ENCODE data around the gene TMEM253. TPM values are rescaled to one million over a fixed set of nuclear protein-coding genes. Genes with fewer than 3 reads are reported as not detected.

The TMEM253 gene
- total RNA-seq, 1 experiment from 2014 or later, result 0.20 TPM

DNA sequence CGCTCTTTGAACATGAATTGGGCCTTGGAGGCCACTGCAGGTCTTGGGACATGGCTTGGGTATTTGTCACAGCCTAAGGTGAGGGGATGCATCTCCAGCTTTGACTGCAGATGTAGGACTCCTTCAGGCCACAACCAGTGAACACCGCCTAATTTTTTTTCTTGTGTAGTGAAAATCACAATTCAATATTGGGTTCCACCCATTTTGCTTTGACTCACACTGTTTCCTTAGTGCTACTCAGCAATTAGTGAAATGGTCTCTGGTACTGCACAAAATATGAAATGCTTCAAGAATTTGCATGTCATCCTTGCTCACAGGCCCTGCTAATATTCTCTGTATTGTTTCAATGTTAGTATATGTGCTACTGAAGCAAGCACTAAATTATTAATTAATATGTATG, 12.5 kb downstream of the TMEM253 start:
- in situ Hi-C loops (cut with HindIII; ENCODE audit: low pct_unique_long_range_greater_than_20kb, low sequenced_read_pairs), result no loop called here
- no peak for DNase-seq (ENCODE audit: low read depth)

DNA sequence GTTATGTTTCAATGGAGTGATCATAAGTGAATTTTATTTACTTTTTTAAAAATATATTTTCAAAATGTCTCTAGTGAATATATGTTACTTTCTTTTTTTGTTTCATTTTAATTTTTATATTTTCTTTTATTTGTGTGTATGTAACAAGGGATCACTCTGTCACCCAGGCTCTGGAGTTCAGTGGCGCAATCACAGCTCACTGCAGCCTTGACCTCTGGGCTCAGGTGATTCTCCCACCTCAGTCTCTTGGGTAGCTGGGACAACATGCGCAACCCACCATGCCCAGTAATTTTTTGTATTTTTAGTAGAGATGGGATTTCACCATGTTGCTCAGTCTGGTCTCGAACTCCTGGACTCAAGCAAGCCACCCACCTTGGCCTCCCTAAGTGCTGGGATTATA, 18.1 kb downstream of the TMEM253 start:
- in situ Hi-C loops (cut with HindIII; ENCODE audit: low pct_unique_long_range_greater_than_20kb, low sequenced_read_pairs), result no loop called here
- DNase-seq (ENCODE audit: low read depth), result no peak

DNA sequence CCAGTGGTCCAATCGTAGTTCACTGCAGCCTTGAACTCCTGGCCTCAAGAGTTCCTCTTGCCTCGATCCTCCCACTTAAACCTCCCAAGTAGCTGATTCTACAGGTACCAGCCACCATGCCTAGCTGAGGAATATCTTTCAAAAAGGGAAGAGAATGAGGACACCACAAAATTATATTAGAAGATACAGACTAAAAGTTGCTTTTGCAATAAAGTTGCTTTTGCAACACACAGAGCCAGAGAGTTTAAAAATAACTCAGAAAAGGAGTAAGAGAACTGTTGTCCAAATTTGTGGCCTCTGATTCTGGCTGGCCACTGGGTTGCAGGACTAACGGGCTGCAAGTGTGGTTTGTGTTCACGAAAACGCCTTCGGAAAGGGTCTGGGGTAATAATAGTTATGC, 19.8 kb downstream of the TMEM253 start:
- DNase-seq (ENCODE audit: low read depth), result no peak
- in situ Hi-C loops (cut with HindIII; ENCODE audit: low pct_unique_long_range_greater_than_20kb, low sequenced_read_pairs), result no loop called here

DNA sequence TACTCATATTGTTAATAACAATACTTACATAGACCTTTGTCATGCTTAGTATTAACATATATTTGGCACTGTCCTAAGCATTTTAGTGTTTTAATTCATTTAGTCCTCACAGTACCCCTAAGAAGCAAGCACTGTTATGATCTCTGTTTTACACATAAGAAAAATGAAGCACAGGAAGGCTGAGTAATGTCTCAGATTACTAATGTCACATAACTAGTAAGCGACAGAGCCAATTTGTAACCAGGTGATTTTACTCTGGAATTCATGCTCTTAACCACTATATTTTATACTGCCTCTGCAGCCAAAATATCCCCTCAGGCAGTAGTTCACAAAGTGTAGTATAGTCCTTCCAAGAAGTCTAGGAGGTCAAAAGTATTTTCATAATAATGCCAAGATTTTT, 20.3 kb downstream of the TMEM253 start:
- DNase-seq (ENCODE audit: low read depth), result no peak
- in situ Hi-C loops (cut with HindIII; ENCODE audit: low pct_unique_long_range_greater_than_20kb, low sequenced_read_pairs), result no loop called here

DNA sequence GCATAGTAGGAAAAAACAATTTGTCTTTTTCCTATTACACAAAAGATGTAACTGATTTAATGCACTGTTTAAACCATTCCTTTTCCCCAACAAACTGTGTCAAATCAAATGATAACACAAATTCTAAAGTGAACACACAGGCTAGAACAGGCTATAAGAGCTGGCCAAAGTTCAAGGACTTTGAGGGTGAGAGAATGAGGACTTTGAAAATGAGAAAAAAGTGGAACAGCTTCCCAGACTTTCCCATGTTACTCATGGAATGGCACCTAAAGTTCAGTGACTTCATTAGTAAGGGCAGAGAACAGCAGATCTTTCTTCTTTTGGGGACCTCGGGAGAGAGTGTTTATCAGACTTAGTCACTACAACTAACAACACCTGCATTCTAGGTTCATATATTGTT, 22.6 kb downstream of the TMEM253 start:
- in situ Hi-C loops (cut with HindIII; ENCODE audit: low pct_unique_long_range_greater_than_20kb, low sequenced_read_pairs), result no loop called here
- no peak for DNase-seq (ENCODE audit: low read depth)

DNA sequence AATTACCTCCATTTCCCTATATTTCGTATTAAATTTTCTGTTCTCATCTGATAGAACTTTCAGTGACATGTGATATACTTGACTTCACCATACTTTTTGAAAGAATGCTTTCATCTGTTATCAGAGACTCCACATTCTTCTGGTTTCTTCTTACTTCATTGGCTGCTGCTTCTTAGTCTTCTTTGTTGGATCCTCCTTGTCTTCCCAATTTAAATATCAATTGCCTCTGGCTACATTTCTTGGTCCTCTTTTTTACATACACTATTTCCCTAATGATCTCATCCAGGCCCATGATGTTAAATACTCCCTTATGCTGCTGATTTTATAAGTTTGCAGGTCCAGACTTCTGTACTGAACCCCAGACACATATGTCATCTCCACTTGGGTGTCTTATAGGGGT, 33.0 kb downstream of the TMEM253 start:
- DNase-seq (ENCODE audit: low read depth), result no peak
- in situ Hi-C loops (cut with HindIII; ENCODE audit: low pct_unique_long_range_greater_than_20kb, low sequenced_read_pairs), result no loop called here

DNA sequence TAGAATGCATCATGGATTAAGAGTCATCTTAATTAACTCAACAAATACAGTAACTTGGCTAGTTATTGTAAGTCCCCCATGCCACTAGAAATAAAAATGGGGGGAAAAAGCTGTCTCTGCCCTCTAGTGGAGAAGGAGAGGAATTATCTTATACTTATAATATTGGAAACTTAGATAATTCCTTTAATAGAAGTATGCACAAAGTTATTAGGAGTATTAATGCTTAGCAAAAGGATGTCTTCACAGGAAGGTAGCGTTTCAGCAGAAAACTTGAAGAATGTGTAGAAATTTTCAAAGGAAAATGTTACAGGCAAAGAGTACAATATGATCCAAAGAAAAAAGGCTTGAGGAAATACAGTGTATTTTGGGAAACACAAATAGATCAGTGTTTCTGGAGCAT, 35.2 kb downstream of the TMEM253 start:
- DNase-seq (ENCODE audit: low read depth), result no peak
- in situ Hi-C loops (cut with HindIII; ENCODE audit: low pct_unique_long_range_greater_than_20kb, low sequenced_read_pairs), result no loop called here

DNA sequence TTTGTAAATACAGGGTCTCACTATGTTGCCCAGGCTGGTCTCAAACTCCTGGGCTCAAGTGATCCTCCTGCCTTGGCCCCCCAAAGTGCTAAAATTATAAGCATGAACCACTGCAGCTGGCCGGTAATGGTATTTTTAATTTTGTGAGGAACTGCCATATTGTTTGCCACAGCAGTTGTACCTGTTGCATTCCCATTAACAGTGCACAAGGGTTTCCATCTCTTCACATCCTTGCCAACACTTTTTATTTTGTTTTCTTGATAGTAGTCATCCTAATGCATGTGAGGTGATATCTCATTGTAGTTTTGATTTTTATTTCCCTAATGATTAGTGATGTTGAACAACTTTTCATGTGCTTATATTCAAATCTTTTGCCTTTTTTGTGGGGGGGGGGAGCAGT, 41.5 kb downstream of the TMEM253 start:
- no peak for DNase-seq (ENCODE audit: low read depth)

DNA sequence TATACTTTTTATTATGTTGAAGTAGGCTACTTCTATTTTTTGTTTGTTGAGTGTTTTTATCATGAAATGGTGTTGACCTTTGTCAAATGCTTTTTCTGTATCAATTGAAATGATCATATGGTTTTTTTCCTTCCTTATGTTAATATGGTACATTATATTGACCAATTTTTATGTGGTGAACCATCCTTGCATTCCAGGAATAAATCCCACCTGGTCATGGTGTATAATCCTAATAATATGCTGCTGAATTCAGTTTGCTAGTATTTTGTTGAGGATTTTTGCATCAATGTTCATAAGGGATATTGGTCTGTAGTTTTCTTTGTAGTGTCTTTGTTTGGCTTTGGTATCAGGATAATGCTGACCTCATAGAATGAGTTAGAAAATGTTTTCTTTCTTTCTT, 44.6 kb downstream of the TMEM253 start:
- in situ Hi-C loops (cut with HindIII; ENCODE audit: low pct_unique_long_range_greater_than_20kb, low sequenced_read_pairs), result no loop called here
- no peak for DNase-seq (ENCODE audit: low read depth)

More for the DNA sequence above, 41.5 kb downstream of the TMEM253 start:
- in situ Hi-C loops (cut with HindIII; ENCODE audit: low pct_unique_long_range_greater_than_20kb, low sequenced_read_pairs), result no loop called here

DNA sequence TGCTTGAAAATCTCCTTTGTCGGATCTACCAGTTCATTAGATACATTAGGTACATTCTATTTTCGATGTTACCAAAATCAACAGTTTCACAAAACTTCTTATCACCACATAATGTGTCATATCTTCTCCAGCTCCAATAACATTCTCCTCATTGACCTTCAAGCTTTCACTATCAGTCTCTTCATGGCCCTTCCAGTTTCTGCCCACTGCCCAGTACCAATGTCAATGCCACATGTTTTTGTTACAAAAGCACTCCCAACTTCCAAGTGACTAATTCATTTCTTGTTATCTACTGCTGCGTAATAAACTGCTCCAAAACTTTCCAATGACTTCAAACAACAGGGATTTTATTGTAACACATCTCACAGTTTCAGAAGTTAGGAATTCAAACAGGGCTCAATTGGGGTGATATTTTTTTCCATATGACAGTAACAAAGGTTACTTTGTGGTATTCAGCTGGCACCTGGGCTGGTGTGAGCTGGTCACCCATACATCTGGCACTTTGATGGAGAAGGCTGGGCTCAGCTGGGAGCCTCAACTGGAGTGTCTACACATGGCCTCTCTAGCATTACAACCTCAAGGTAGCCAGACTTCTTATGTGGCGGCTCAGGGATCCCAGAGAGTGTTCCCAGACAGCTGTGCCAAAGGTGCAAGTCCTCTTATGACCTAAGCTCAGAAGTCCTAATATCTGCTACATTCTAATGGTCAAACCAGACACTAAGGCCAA, 48.9 kb downstream of the TMEM253 start:
- DNase-seq (ENCODE audit: low read depth), result no peak
- in situ Hi-C loops (cut with HindIII; ENCODE audit: low pct_unique_long_range_greater_than_20kb, low sequenced_read_pairs), result no loop called here

Other genes with a start within 250 kb of the TMEM253 start
- not detected in 2 replicates for gene RNASE3, start 209.7 kb upstream of the TMEM253 start, total RNA-seq (2014; rRNA removed; shearing (Covaris generic); ENCODE audit: low replicate concordance)
- not detected in 2 replicates for gene RNASE2, start 145.6 kb upstream of the TMEM253 start, total RNA-seq (2014; rRNA removed; shearing (Covaris generic); ENCODE audit: low replicate concordance)
- gene METTL17, start 111.1 kb upstream of the TMEM253 start, total RNA-seq (2014; rRNA removed; shearing (Covaris generic); ENCODE audit: low replicate concordance), result 82.5 and 93.9 TPM in 2 replicates
- 0.27 TPM in 1 of 2 replicates, not detected in the other for gene SLC39A2, start 101.8 kb upstream of the TMEM253 start, total RNA-seq (2014; rRNA removed; shearing (Covaris generic); ENCODE audit: low replicate concordance)
- gene NDRG2, start 76.0 kb upstream of the TMEM253 start, total RNA-seq (2014; rRNA removed; shearing (Covaris generic); ENCODE audit: low replicate concordance), result 14.4 and 31.3 TPM in 2 replicates
- not detected in 2 replicates for gene TPPP2, start 70.8 kb upstream of the TMEM253 start, total RNA-seq (2014; rRNA removed; shearing (Covaris generic); ENCODE audit: low replicate concordance)
- gene RNASE13, start 66.3 kb upstream of the TMEM253 start, total RNA-seq (2014; rRNA removed; shearing (Covaris generic); ENCODE audit: low replicate concordance), result not detected in 2 replicates
- gene RNASE7, start 58.7 kb upstream of the TMEM253 start, total RNA-seq (2014; rRNA removed; shearing (Covaris generic); ENCODE audit: low replicate concordance), result not detected in 2 replicates
- not detected in 2 replicates for gene RNASE8, start 43.2 kb upstream of the TMEM253 start, total RNA-seq (2014; rRNA removed; shearing (Covaris generic); ENCODE audit: low replicate concordance)
- gene ARHGEF40, start 30.8 kb upstream of the TMEM253 start, total RNA-seq (2014; rRNA removed; shearing (Covaris generic); ENCODE audit: low replicate concordance), result 32.4 and 35.9 TPM in 2 replicates
- 26.5 and 31.5 TPM in 2 replicates for gene ZNF219, start 2.4 kb upstream of the TMEM253 start, total RNA-seq (2014; rRNA removed; shearing (Covaris generic); ENCODE audit: low replicate concordance)
- not detected in 2 replicates for gene OR5AU1, start 55.0 kb downstream of the TMEM253 start, total RNA-seq (2014; rRNA removed; shearing (Covaris generic); ENCODE audit: low replicate concordance)
- gene HNRNPC, start 168.4 kb downstream of the TMEM253 start, total RNA-seq (2014; rRNA removed; shearing (Covaris generic); ENCODE audit: low replicate concordance), result 814 and 828 TPM in 2 replicates
- not detected in 2 replicates for gene RPGRIP1, start 179.0 kb downstream of the TMEM253 start, total RNA-seq (2014; rRNA removed; shearing (Covaris generic); ENCODE audit: low replicate concordance)